DMS114 treated with DMSO at 0.1 percent for 48 hours (cell line): ENCODE measurements around the gene ANKRD55.
"Not testable (repeated sequence)": the region's sequence is repeated elsewhere in the genome, so short reads cannot be mapped to it uniquely, and the experiment has no call there.

ENCODE experiments used
- DNase-seq: peaks from one replicate; lab custom pipeline; 2025; ENCODE audit not compliant: unreplicated experiment; lab: John Stamatoyannopoulos, UW

ANKRD55 gene

DNA sequence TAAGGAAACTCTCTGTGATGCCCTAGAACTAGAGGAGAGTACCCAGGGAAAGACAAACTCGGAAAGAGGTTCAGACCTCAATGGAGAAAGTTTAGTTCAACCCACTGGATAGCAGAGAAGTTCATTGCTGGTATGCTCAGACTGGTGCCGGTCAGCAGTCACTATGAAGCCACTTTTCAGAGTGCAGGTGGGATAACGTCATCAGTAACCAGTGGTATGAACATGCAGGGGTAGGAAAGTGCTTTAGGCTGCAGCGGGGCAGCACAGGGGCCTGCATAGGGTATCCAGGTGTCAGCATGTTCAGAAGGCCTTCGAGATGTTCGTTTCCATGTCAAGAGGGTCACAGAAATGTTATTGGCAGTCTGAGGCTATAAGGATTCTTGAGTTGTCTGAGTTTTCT lies 20.8 kb upstream of the ANKRD55 start:
- DNase-seq, result no peak

DNA sequence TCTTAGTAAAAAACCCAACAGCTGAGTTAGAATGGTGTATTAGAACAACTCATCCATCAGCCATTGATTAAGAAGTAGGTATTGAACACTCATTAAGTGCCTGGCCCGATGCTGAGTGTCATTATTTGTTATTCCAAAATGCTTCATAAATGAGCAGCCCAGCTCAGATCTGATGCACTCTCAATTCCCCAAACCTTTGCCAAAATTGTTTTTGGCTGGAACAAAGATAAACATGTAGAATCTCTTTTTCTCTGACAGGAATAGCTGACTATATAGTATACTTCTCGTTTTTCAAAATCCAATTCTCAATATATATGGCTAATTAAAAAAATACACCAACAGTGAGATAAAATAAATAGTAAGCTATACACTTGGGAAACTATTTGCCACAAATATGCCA lies 20.0 kb upstream of the ANKRD55 start:
- DNase-seq, result no peak

- DNase-seq, result no peak
These were observed 18.9 kb upstream of the ANKRD55 start for GRCh38 chr5:56251918-56252553.

DNA sequence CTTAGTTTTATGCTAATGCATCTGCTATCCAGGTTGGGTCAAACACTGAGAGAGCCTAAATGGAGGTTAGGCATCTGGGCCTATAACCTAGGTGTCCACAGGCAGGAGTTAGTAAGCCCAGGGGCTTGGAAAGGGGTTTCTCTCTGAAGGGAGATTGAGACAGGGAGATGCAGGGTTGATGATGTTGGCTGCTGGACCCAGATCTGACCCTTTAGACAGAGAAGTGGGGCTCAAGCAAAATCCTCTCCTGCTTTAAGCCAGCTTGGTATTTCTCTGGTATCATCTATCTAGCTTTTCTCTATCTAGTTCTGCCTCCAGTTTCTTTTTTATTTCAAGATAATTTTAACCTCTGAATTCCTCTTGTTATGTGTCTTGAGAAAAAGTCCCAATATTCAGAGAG lies 18.3 kb upstream of the ANKRD55 start:
- DNase-seq, result no peak

- DNase-seq, result no peak
These were observed 16.9 kb upstream of the ANKRD55 start for GRCh38 chr5:56250011-56250410.

DNA sequence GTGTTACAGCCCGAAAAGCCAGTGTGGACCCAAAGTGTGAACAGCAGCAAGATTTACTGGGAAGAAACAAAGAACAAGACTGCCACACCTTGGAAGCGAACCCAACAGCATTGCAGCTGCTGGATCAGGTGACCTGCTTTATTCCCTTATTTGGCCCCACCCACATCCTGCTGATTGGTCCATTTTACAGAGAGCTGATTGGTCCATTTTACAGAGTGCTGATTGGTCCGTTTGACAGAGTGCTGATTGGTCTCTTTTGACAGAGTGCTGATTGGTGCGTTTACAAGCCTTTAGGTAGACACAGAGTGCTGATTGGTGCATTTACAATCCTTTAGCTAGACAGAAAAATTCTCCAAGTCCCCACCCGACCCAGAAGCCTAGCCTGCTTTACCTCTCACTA lies 16.0 kb upstream of the ANKRD55 start:
- DNase-seq, result not testable (repeated sequence)

DNA sequence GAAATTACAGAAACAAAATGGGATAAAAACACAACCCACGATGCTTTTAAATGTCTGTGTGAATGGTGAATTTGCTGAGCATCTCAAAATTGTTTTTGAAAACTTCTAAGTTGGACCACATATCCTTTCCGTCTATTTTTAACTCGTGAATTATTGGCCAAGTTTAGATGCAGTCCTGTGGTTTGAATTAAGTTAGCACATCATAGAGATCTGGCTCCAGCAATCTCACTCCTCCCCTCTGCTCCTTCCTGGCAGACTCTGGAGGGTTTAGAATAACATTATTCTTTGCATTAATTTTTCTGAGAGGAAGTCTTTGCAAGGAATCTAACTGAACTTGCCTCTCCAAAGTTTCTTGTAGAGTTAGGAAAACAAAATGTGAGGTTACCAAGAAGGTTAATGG lies 14.5 kb upstream of the ANKRD55 start:
- no peak for DNase-seq

GRCh38 chr5:56246769-56247168 lies 13.6 kb upstream of the ANKRD55 start:
- no peak for DNase-seq

GRCh38 chr5:56245481-56245880 lies 12.4 kb upstream of the ANKRD55 start:
- no peak for DNase-seq

DNA sequence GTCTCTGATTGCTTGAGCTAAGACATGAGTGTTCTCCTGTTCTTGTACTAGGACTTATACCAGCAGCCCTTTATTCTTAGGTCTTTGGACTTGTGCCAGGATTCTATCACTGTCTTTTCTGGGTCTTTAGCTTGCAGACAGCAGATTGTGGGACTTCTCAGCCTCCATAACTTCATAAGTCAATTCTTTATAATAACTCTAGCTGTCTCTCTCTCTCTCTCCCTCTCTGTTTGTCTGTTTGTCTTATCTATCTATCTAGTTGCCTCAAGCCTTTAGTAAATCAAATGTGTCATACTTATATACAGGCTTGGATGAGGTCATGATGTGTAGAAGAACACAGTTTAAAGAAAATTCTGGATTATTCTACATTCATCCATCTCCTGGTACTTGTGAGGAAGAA lies 11.5 kb upstream of the ANKRD55 start:
- DNase-seq, result no peak

DNA sequence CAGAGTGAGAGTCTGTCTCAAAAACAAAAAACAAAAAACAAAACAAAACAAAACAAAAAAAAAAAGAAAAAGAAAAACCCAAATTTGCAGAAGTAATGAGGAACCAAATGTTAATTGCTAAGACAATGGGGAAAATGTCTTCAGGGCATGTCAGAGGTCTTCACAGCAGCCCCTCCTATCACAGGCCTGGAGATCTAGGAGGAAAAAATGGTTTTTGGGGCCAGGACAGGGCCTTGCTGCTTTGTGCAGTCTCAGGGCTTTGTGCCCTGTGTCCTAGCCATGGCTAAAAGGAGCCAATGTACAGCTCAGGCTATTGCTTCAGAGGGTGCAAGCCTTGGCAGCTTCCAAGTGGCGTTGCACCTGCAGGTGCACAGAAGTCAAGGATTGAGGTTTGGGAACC lies 9.1 kb upstream of the ANKRD55 start:
- DNase-seq, result not testable (repeated sequence)

DNA sequence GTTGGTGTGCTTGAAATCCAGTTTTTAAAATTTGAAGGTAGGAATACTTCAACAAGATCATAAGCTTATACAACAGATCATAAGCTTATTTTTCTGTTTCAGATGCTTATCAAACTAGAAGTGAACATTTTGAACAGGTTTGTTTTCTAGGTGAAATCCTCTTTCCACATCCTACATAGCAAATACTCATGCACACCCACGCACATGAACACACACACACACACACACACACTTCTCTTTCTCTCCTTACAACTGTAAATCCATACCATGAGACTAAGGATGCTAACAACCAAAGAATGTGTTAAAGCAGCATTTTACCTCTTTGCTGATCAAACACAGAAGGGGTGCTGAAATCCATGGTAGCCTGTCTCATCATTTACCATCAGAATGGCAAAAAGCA lies 592 bp downstream of the ANKRD55 start:
- no peak for DNase-seq

DNA sequence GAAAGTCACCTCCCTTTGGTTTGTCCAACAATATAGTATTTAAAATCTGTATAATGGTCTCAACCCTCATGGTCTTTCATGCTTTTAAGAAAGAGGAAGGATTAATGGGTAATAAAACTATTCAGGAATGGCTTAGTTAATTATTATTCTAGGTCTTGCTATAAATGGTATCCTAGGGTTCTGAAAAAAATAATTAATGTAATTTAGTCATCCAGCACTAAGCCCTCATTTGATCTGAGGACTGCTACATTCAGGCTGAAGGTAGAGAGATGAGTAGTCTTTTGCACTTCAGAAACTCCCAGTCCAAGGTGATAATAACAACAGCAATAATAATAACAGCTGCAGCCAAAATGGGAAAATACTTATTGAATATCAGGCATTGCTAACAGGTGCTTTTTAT lies 2.6 kb downstream of the ANKRD55 start:
- no peak for DNase-seq

DNA sequence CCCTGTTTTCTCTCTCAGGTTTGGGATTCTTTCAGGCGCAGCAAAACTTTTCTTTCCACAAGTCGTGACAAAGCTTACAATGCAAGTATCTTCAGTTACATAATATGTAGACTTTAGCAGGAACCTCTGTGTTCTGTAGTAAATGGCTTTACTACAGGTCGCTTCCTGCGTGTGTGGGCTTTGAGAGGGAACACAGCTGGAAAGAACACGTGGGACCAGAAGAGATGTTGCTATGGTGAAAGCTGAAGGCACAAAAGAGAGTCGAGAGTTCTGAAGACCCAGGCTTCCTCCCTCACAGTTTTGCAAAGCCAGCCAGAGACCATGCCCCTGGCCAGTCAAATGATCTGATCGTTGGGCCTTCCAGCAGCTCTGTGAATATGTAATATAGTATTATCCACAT lies 4.0 kb downstream of the ANKRD55 start:
- DNase-seq, result no peak

GRCh38 chr5:56228631-56229030 lies 4.5 kb downstream of the ANKRD55 start:
- DNase-seq, result no peak

DNA sequence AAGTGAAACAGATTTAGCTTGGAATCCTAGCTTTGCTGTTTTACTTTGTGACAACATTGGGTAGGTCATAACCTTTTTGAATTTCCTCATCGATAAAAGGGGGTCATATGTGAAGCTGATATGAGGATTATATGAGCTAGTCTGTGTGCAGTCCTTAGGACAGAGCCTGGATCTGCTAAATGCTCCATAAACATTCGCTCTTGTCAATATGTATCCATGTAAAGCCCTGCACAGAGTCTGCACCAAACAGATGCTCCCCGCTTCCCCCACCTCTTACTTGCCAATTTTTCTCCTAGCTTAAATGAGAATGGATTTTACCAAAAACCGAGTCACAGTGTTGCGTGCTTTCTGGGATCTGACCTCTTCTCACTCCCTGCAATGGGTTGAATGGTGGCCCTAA lies 5.4 kb downstream of the ANKRD55 start:
- DNase-seq, result no peak

GRCh38 chr5:56223298-56223697 lies 9.8 kb downstream of the ANKRD55 start:
- DNase-seq, result not testable (repeated sequence)

GRCh38 chr5:56221601-56222000 lies 11.5 kb downstream of the ANKRD55 start:
- not testable (repeated sequence) for DNase-seq

DNA sequence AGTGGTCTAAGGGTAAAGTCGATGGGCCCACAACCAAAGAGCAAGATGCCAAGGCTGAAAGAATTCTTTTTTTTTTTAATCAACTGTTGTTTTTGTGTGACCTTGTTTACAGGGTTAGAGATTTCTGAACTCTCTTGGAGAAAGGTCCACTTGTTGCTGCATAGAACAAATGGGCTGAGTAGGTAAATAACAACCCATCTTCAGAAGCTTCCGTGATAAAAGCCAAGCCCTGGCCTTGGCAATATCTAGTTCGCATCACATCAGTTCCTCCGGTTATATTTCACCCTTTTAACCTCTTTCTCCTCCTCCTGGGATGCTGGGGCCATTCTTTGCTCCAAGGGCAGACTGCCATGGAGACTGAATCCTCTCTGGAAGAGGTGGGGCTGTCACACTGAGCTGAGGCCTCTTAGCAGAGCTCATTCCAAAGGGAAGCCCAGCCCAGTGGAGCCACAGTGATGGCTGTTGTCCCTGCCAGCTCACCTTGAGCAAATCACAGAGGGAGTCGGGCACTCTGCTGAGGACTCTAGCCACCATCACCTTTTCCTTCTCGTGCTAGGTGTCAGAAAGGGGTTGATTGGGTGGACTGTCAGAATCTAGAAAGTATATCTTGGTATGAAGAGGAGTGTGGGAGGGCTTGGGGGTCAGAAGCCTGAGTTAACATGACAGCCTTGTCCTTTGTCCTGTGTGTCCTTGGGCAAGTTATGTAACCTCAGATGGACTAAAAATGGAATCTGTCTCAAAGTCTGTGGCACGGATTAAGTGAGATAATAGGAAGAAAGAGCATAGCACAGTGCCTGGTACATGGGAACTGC lies 17.9 kb downstream of the ANKRD55 start:
- DNase-seq, result no peak

DNA sequence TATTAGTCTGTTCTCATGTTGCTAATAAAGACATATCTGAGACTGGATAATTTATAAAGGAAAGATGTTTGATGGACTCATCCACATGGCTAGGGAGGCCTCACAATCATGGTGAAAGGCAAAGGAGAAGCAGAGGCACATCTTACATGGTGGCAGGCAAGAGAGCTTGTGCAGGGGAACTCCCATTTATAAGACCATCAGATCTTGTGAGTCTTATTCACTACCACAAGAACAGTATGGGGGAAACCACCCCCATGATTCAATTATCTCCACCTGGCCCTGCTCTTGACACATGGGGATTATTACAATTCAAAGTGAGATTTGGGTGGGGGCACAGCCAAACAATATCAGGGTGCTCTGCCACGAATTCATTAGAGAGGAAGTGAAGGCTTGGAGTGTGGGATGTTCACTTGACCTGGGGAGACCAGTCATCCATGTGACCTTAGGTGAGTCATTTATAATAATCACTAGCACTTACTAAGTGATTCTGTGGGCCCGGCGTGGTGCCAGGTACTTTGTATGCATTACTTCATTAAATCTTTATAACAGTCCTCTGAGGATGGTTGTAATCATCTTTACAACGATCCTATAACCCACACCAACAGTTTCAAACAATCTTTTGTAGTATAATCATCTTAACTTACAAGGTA lies 19.1 kb downstream of the ANKRD55 start:
- DNase-seq, result not testable (repeated sequence)

- no peak for DNase-seq
These were observed 20.8 kb downstream of the ANKRD55 start for GRCh38 chr5:56212130-56212879.
